Measurements from ENCODE around the gene RAB9B. TPM values are rescaled to one million over a fixed set of nuclear protein-coding genes. Genes with fewer than 3 reads are reported as not detected.

The RAB9B gene
- total and polyA plus RNA-seq, 2 donors from 2014 or later = 0.26 to 1.1 TPM

DNA sequence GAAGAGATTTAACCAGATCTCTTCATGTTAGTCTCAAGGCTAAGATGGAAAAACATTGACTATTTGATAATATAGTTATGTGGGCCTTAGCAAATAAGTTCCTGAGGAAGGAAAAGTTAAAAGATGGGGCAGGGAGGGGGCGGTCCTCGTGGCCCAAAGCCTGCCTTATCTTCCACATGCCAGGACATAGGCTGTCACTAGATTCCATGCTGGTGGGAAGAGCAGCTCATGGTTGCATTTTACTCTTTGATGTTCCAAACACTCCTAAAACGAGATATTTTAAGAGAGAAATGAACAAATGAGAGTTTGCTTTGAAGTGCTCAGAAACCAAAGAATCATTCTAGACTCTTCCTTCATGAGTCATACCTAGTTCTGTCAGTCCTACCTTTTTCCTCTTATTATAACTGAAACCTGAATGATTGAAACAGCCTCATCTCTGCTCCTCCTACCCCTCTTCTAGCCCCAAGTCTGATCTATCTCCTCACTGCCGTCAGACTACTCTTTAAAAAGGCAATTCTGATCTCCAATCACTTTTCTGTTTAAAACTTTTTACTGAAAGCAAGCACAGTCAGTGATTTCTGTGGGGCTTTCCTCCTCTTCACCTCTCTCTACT lies 25.1 kb downstream of the RAB9B start:
- H3K4me3 ChIP-seq (ENCODE audit: low read length in 3 of 3) = no peak overlapping the region
- DNase-seq (no peak), FAIRE-seq (no peak)
- intact Hi-C loops (cut with DNase I) = no loop called here
- H3K27ac ChIP-seq (ENCODE audit: low read depth in 2 of 2, low read length in 2 of 2) = no peak overlapping the region
- peaks cover 4% of the 10 kb centered on the region for H3K27me3 ChIP-seq (ENCODE audit: control insufficient read depth, insufficient read depth, low read length)
- no peaks in the 10 kb centered on the region for H3K36me3 ChIP-seq (ENCODE audit: control insufficient read depth in 2 of 3, insufficient read depth in 3 of 3, low read length in 3 of 3)
- TF ChIP-seq, protein P1, sequence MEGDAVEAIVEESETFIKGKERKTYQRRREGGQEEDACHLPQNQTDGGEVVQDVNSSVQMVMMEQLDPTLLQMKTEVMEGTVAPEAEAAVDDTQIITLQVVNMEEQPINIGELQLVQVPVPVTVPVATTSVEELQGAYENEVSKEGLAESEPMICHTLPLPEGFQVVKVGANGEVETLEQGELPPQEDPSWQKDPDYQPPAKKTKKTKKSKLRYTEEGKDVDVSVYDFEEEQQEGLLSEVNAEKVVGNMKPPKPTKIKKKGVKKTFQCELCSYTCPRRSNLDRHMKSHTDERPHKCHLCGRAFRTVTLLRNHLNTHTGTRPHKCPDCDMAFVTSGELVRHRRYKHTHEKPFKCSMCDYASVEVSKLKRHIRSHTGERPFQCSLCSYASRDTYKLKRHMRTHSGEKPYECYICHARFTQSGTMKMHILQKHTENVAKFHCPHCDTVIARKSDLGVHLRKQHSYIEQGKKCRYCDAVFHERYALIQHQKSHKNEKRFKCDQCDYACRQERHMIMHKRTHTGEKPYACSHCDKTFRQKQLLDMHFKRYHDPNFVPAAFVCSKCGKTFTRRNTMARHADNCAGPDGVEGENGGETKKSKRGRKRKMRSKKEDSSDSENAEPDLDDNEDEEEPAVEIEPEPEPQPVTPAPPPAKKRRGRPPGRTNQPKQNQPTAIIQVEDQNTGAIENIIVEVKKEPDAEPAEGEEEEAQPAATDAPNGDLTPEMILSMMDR (IDR thresholded peaks at IDR 0.05; ENCODE audit: borderline replicate concordance, extremely low read depth, insufficient read depth) = no peak
- no peaks in the 10 kb centered on the region for H3K9me3 ChIP-seq (ENCODE audit: control insufficient read depth in 2 of 3, insufficient read depth in 1 of 3, low read length in 3 of 3)
- H3K9ac ChIP-seq (ENCODE audit: low read length in 3 of 3) = no peak overlapping the region
- H3K4me1 ChIP-seq (ENCODE audit: control insufficient read depth in 2 of 3, insufficient read depth in 2 of 3, low read depth in 1 of 3, low read length in 3 of 3) = no peaks in the 10 kb centered on the region

GRCh38 chrX:103805860-103806259 lies 26.2 kb downstream of the RAB9B start:
- DNase-seq = no peak
- no peaks in the 10 kb centered on the region for H3K36me3 ChIP-seq (ENCODE audit: control insufficient read depth in 2 of 3, insufficient read depth in 3 of 3, low read length in 3 of 3)
- no peak overlapping the region for H3K4me3 ChIP-seq (ENCODE audit: low read length in 3 of 3)
- intact Hi-C loops (cut with DNase I) = no loop called here
- H3K4me1 ChIP-seq (ENCODE audit: control insufficient read depth in 2 of 3, insufficient read depth in 2 of 3, low read depth in 1 of 3, low read length in 3 of 3) = no peaks in the 10 kb centered on the region
- no peaks in the 10 kb centered on the region for H3K9me3 ChIP-seq (ENCODE audit: control insufficient read depth in 2 of 3, insufficient read depth in 1 of 3, low read length in 3 of 3)
- no peak for FAIRE-seq
- TF ChIP-seq, protein P1 (IDR thresholded peaks at IDR 0.05; ENCODE audit: borderline replicate concordance, extremely low read depth, insufficient read depth) = no peak
- H3K9ac ChIP-seq (ENCODE audit: low read length in 3 of 3) = no peak overlapping the region
- peaks cover 4% of the 10 kb centered on the region for H3K27me3 ChIP-seq (ENCODE audit: control insufficient read depth, insufficient read depth, low read length)
- no peak overlapping the region for H3K27ac ChIP-seq (ENCODE audit: low read depth in 2 of 2, low read length in 2 of 2)

- H3K27ac ChIP-seq (ENCODE audit: low read depth in 2 of 2, low read length in 2 of 2) = no peak overlapping the region
- H3K9ac ChIP-seq (ENCODE audit: low read length in 3 of 3) = no peak overlapping the region
- no peaks in the 10 kb centered on the region for H3K9me3 ChIP-seq (ENCODE audit: control insufficient read depth in 2 of 3, insufficient read depth in 1 of 3, low read length in 3 of 3)
- no peaks in the 10 kb centered on the region for H3K27me3 ChIP-seq (ENCODE audit: control insufficient read depth, insufficient read depth, low read length)
- no peak for FAIRE-seq
- intact Hi-C loops (cut with DNase I) = no loop called here
- H3K4me3 ChIP-seq (ENCODE audit: low read length in 3 of 3) = no peak overlapping the region
- H3K4me1 ChIP-seq (ENCODE audit: control insufficient read depth in 2 of 3, insufficient read depth in 2 of 3, low read depth in 1 of 3, low read length in 3 of 3) = no peaks in the 10 kb centered on the region
- TF ChIP-seq, protein P1 (IDR thresholded peaks at IDR 0.05; ENCODE audit: borderline replicate concordance, extremely low read depth, insufficient read depth) = no peak
- no peaks in the 10 kb centered on the region for H3K36me3 ChIP-seq (ENCODE audit: control insufficient read depth in 2 of 3, insufficient read depth in 3 of 3, low read length in 3 of 3)
- no peak for DNase-seq
Observed at GRCh38 chrX:103800318-103800717, 31.7 kb downstream of the RAB9B start.

DNA sequence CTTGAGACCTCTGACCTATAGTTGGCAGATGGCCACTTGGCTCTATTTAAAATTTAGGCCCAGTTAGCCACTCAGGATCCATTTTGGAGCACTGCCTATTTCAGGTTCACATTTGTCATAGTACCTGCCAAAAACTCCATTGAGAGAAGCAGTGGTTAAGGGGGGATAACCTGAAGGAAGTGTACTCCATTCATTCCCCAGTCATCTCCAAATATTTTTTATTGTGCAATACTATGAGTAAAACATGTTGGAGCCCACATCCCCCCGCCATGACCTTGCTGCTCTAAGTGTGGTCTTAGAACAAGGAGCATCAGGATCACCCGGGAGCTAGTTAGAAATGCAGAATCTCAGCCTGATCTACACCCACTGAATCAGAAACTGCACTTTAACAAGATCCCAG lies 34.4 kb downstream of the RAB9B start:
- intact Hi-C loops (cut with DNase I) = no loop called here

More for the DNA sequence above, 34.4 kb downstream of the RAB9B start:
- Histone ChIP-seq H3K9ac (ENCODE audit: low read length in 3 of 3) (no peak overlapping the region), H3K4me1 (ENCODE audit: control insufficient read depth in 2 of 3, insufficient read depth in 2 of 3, low read depth in 1 of 3, low read length in 3 of 3) (no peaks in the 10 kb centered on the region), H3K9me3 (ENCODE audit: control insufficient read depth in 2 of 3, insufficient read depth in 1 of 3, low read length in 3 of 3) (no peaks in the 10 kb centered on the region), H3K4me3 (ENCODE audit: low read length in 3 of 3) (no peak overlapping the region), H3K27me3 (ENCODE audit: control insufficient read depth, insufficient read depth, low read length) (no peaks in the 10 kb centered on the region), H3K27ac (ENCODE audit: low read depth in 2 of 2, low read length in 2 of 2) (no peak overlapping the region), H3K36me3 (ENCODE audit: control insufficient read depth in 2 of 3, insufficient read depth in 3 of 3, low read length in 3 of 3) (no peaks in the 10 kb centered on the region)
- DNase-seq (no peak), FAIRE-seq (no peak)
- TF ChIP-seq, protein P1 (IDR thresholded peaks at IDR 0.05; ENCODE audit: borderline replicate concordance, extremely low read depth, insufficient read depth) = no peak
